DMS114 treated with DMSO at 0.1 percent for 48 hours (cell line): ENCODE measurements around the gene NRN1L.
"Not testable (repeated sequence)": the region's sequence is repeated elsewhere in the genome, so short reads cannot be mapped to it uniquely, and the experiment has no call there.

ENCODE experiments used
- DNase-seq: peaks from one replicate; lab custom pipeline; 2025; ENCODE audit not compliant: unreplicated experiment; lab: John Stamatoyannopoulos, UW

NRN1L gene

GRCh38 chr16:67882374-67883145 lies 2.1 kb upstream of the NRN1L start:
- DNase-seq, result no peak

- peak; percentile 37 for DNase-seq
These were observed 1.4 kb upstream of the NRN1L start for GRCh38 chr16:67883146-67883871.

DNA sequence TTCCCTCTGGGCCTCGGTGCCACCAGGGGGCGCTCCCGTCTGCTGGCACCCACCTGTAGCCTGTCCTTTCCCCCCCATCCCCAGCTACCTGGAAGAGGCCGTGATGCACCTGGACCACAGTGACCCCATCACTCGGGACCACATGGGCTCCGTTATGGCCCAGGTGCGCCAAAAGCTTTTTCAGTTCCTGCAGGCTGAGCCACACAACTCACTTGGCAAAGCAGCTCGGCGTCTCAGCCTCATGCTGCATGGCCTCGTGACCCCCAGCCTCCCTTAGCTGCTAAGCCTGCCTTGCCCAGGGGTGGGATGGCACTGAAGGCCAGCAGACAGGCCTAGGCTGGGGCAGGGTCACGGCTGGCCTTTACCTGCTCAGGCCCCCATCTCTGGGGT lies 818 bp upstream of the NRN1L start:
- no peak for DNase-seq

DNA sequence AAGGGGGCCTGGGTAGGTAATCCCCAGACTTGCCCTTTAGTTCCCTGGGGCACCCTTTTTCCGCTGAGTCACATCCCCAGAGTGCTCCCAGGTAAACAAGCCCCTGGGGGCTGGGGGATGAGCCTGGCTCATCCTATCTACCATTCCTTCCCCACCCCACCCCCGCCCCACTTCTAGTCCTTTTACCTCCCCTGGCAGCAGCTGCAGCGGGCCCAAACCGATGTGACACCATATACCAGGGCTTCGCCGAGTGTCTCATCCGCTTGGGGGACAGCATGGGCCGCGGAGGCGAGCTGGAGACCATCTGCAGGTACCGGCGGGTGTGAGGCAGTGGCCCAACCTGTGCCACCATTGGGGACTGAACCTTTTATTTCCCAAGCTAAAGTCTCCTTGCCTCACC lies 860 bp downstream of the NRN1L start:
- no peak for DNase-seq

DNA sequence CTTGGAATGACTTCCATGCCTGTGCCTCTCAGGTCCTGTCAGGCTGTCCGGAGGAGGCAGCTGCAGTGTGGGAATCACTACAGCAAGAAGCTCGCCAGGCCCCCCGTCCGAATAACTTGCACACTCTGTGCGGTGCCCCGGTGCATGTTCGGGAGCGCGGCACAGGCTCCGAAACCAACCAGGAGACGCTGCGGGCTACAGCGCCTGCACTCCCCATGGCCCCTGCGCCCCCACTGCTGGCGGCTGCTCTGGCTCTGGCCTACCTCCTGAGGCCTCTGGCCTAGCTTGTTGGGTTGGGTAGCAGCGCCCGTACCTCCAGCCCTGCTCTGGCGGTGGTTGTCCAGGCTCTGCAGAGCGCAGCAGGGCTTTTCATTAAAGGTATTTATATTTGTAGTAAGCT lies 1.3 kb downstream of the NRN1L start:
- no peak for DNase-seq

DNA sequence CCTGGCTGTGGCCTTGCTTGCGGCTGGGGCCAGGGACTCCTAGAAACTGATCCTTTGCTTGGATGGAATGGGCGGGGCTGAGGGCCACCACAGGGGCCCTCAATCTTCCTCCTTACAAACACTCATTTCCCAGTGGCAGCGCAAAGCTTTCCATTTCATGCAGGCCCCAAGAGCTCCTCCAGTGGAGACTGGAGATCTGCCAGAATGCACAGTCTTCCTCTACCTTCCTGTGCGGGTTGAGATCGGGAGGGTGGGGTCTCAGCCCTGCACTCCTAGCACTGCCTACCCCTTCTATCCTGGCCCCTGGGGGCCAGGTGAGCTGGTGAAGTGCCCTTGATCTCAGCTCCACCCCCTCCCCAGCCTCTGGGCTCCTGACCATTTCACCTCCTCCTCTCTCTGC lies 1.7 kb downstream of the NRN1L start:
- DNase-seq, result no peak

- DNase-seq, result no peak
These were observed 3.6 kb downstream of the NRN1L start for GRCh38 chr16:67888331-67888730.

DNA sequence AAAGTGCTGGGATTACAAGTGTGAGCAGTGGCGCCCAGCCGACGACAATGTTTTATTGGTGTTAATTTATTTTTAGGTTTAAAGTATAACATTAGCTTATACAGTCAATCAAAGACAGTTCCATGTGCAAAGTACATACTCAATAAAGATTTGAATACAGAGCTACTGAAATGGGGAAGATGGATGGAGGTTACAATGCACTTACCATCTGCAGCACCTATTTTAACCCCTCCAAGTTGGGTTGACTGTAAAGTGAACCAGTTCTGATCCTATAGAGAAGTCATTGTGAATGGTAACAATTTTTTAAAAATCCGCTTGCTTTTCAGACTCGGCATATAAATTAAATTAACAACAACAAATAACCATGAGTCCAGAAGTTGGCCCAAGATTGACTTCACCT lies 7.7 kb downstream of the NRN1L start:
- DNase-seq, result no peak

GRCh38 chr16:67892899-67893742 lies 8.4 kb downstream of the NRN1L start, which contains the start of gene PSKH1:
PSKH1 (plus strand) TSS chr16:67893254; CDS start chr16:67908750, 15,496 bp downstream.
- DNase-seq, result peak; percentile 99

DNA sequence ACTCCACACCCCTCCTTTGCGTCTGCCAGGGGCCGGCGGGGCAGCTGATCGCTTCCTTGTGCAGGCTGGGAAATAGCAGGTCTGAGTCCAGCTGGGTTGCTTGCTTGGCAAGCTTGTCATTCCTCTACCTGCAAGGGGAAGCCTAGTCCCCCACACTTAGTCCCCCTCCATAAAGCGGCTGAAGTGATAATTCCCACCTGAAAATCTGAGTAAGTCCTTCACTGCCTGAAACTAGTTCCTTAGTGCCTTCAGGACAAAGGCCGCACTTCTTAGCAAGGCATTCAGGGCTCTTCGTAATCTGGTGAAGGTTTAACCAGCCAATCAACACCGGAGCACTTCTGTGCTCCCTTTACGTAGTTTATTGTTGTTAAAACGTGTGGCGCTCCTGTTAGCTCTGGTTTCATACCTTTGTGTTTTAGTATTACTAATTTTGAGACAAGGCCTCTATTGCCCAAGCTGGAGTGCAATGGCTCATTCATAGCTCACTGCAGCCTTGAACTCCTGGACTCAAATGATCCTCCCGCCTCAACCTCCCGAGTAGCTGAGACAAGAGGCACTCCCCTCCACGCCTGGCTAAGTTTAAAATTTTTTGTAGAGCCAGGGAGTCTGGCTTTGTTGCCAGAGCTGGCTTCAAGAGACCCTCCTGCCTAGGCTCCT lies 9.2 kb downstream of the NRN1L start:
- DNase-seq, result no peak

DNA sequence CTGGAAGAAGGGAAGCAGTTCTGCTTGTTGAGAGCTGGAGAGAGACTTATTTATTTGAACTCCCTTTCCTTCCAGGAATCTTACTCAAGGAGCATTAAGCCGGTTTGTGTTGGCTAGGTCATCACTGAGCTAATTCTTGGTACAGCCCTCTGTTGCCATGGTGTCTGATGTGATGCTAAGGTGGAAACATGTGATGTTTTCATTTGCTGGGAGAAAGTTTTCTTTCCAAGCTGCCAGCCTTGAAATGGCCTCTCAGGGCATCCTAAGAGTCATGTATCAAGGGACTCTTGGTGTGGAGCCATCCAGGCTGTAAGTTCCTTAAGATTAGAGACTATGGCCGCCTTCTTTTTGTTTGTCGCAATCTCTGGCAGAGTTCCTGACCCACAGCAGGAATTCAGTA lies 12.5 kb downstream of the NRN1L start:
- DNase-seq, result no peak

GRCh38 chr16:67901734-67902133 lies 17.0 kb downstream of the NRN1L start:
- no peak for DNase-seq

GRCh38 chr16:67902831-67903230 lies 18.1 kb downstream of the NRN1L start:
- DNase-seq, result no peak

DNA sequence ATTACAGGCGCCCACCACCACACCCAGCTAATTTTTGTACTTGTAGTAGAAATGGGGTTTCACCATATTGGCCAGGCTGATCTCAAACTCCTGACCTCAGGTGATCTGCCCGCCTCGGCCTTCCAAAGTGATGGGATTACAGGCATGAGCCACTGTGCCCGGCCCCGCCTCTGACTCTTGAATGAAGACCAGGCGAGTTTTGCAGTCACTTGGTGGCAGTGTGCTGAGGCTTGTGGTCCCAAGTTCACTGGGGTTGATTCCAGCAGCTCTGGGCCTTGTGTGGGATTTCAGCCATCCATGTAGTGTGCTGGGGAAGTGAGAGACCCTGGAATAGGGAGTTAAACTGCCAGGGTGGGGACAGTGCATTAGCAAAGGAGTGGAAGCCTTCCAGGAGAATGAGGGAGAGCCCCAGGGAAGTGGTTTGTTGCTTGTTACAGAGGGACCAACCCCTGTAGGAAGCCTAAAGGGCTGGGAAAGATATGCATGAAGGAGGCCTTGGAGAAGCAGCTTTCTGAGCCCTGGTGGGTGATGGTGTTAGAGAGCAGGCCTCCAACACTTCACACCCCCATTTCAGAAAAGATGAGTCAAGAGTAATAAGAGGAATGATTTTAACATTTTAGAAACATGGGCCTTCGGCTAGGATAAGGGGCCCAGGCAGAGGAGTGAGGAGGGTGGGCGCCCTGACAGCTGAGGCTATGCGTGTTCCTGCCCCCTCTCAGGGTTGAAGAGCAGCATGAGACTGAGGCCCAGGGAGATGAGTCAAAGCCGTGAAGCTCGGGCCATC lies 22.9 kb downstream of the NRN1L start:
- no peak for DNase-seq

DNA sequence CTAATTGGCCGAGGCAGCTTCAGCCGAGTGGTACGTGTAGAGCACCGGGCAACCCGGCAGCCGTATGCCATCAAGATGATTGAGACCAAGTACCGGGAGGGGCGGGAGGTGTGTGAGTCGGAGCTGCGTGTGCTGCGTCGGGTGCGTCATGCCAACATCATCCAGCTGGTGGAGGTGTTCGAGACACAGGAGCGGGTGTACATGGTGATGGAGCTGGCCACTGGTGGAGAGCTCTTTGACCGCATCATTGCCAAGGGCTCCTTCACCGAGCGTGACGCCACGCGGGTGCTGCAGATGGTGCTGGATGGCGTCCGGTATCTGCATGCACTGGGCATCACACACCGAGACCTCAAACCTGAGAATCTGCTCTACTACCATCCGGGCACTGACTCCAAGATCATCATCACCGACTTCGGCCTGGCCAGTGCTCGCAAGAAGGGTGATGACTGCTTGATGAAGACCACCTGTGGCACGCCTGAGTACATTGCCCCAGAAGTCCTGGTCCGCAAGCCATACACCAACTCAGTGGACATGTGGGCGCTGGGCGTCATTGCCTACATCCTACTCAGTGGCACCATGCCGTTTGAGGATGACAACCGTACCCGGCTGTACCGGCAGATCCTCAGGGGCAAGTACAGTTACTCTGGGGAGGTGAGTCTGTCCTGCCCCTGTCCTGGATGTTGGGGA lies 24.5 kb downstream of the NRN1L start:
- no peak for DNase-seq

DNA sequence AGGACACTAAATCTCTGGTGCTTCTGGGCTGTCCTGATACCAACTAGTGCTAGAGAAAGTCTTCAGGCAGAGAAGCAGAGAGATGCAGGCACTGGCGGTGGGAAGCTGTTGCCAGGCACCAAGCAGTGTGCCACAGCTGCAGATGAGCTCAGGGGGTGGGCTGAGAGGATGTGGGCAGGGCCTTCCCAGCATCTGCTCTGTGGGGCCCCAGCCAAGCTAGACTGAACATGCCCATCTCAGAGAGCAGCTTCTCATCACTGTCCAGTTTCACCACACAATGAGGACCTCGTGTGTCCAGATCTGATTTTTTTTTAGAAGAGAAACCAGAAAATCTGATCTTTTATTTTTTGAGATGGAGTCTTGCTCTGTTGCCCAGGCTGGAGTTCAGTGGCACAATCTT lies 25.5 kb downstream of the NRN1L start:
- no peak for DNase-seq

- DNase-seq, result no peak
These were observed 30.2 kb downstream of the NRN1L start for GRCh38 chr16:67914758-67915495.

- not testable (repeated sequence) for DNase-seq
These were observed 30.7 kb downstream of the NRN1L start for GRCh38 chr16:67915496-67915769.
